ENCODE results near the gene SLC25A45.
"Not testable (repeated sequence)": the region's sequence is repeated elsewhere in the genome, so short reads cannot be mapped to it uniquely, and the experiment has no call there.

SLC25A45 gene

GRCh38 chr11:65351511-65351910, 30.9 kb downstream of the SLC25A45 start:
- TF ChIP-seq CTCF (IDR thresholded peaks at IDR 0.05; ENCODE audit: low read depth, low read length): no peak

GRCh38 chr11:65341856-65342255, 40.6 kb downstream of the SLC25A45 start:
- Histone ChIP-seq H3K27me3 (no peaks in the 10 kb centered on the region), H3K9me3 (no peaks in the 10 kb centered on the region), H3K36me3 (peaks cover 21% of the 10 kb centered on the region), H3K4me1 (no peaks in the 10 kb centered on the region), H3K4me3 (ENCODE audit: low read depth, low read length) (no peak overlapping the region)
- no peak for TF ChIP-seq CTCF (IDR thresholded peaks at IDR 0.05; ENCODE audit: low read depth, low read length)
- DNase-seq: no peak

More at GRCh38 chr11:65351511-65351910, 30.9 kb downstream of the SLC25A45 start:
- no peak for DNase-seq
- no peaks in the 10 kb centered on the region for H3K27me3 ChIP-seq
- H3K4me1 ChIP-seq: peaks cover 4% of the 10 kb centered on the region
- no peak overlapping the region for H3K4me3 ChIP-seq (ENCODE audit: low read depth, low read length)
- no peaks in the 10 kb centered on the region for H3K9me3 ChIP-seq
- H3K36me3 ChIP-seq: peaks cover 7% of the 10 kb centered on the region; the same call in 1 of the 2 replicates

- DNase-seq: no peak
- H3K4me1 ChIP-seq: no peaks in the 10 kb centered on the region
- TF ChIP-seq CTCF (IDR thresholded peaks at IDR 0.05; ENCODE audit: low read depth, low read length): no peak
- peaks cover 14% of the 10 kb centered on the region for H3K36me3 ChIP-seq
- no peaks in the 10 kb centered on the region for H3K9me3 ChIP-seq
- no peaks in the 10 kb centered on the region for H3K27me3 ChIP-seq
- no peak overlapping the region for H3K4me3 ChIP-seq (ENCODE audit: low read depth, low read length)
Measured at GRCh38 chr11:65340226-65340625, 42.2 kb downstream of the SLC25A45 start.

GRCh38 chr11:65338676-65339075, 43.8 kb downstream of the SLC25A45 start:
- Histone ChIP-seq H3K9me3 (no peaks in the 10 kb centered on the region), H3K4me1 (no peaks in the 10 kb centered on the region), H3K36me3 (peaks cover 14% of the 10 kb centered on the region), H3K27me3 (no peaks in the 10 kb centered on the region), H3K4me3 (ENCODE audit: low read depth, low read length) (no peak overlapping the region)
- no peak for DNase-seq
- TF ChIP-seq CTCF (IDR thresholded peaks at IDR 0.05; ENCODE audit: low read depth, low read length): no peak

- DNase-seq: no peak
- no peaks in the 10 kb centered on the region; the same call in 1 of the 2 replicates for H3K36me3 ChIP-seq
- H3K4me1 ChIP-seq: no peaks in the 10 kb centered on the region
- peak overlapping the region; percentile 79 for H3K4me3 ChIP-seq (ENCODE audit: low read depth, low read length)
- no peaks in the 10 kb centered on the region for H3K27me3 ChIP-seq
- TF ChIP-seq CTCF (IDR thresholded peaks at IDR 0.05; ENCODE audit: low read depth, low read length): no peak
- no peaks in the 10 kb centered on the region for H3K9me3 ChIP-seq
Measured at GRCh38 chr11:65334696-65335295, 47.6 kb downstream of the SLC25A45 start.

GRCh38 chr11:65332591-65332990, 49.9 kb downstream of the SLC25A45 start:
- not testable (repeated sequence) for H3K9me3 ChIP-seq; H3K27me3 ChIP-seq; H3K4me1 ChIP-seq; DNase-seq; H3K36me3 ChIP-seq; H3K4me3 ChIP-seq (ENCODE audit: low read depth, low read length)

Data from BE2C (cell line).